Activated T-cell treated with anti-CD3 and anti-CD28 coated beads, Interleukin-2, amount 50 U/mL, for 1 hour (primary cell): ENCODE results near the gene AKR7A2.

Experiments used
- DNase-seq: peaks from one replicate; pipeline ENCODE4 v3.0.0-alpha.2; 2020

The AKR7A2 gene

GRCh38 chr1:19311931-19312781 lies at the start of gene AKR7A2, which contains the start of gene SLC66A1:
Gene AKR7A2, minus strand, starts transcription at chr1:19312144. Its CDS starts 20 bp downstream, at chr1:19312124.
Gene SLC66A1, plus strand, starts transcription at chr1:19312326. Its CDS starts 5,352 bp downstream, at chr1:19317678.
- peak; percentile 94 for DNase-seq

- DNase-seq, result no peak
These were observed 49.1 kb upstream of the AKR7A2 start for GRCh38 chr1:19360843-19361610.

- DNase-seq, result no peak
These were observed 48.5 kb upstream of the AKR7A2 start for GRCh38 chr1:19360432-19360831.

GRCh38 chr1:19360016-19360415 lies 48.1 kb upstream of the AKR7A2 start:
- no peak for DNase-seq

- no peak for DNase-seq
These were observed 47.4 kb upstream of the AKR7A2 start for GRCh38 chr1:19359357-19359756.

- DNase-seq, result no peak
These were observed 46.8 kb upstream of the AKR7A2 start for GRCh38 chr1:19358710-19359109.

GRCh38 chr1:19357299-19357986 lies 45.5 kb upstream of the AKR7A2 start:
- DNase-seq, result no peak

GRCh38 chr1:19356266-19356665 lies 44.3 kb upstream of the AKR7A2 start:
- no peak for DNase-seq

- no peak for DNase-seq
These were observed 42.6 kb upstream of the AKR7A2 start for GRCh38 chr1:19354531-19354981.

- DNase-seq, result no peak
These were observed 41.7 kb upstream of the AKR7A2 start for GRCh38 chr1:19353596-19353995.

GRCh38 chr1:19352839-19353238 lies 40.9 kb upstream of the AKR7A2 start:
- DNase-seq, result no peak

- no peak for DNase-seq
These were observed 39.9 kb upstream of the AKR7A2 start for GRCh38 chr1:19351873-19352272.

- no peak for DNase-seq
These were observed 38.6 kb upstream of the AKR7A2 start for GRCh38 chr1:19350566-19350965.

GRCh38 chr1:19349999-19350398 lies 38.1 kb upstream of the AKR7A2 start:
- no peak for DNase-seq

GRCh38 chr1:19348441-19349198 lies 36.7 kb upstream of the AKR7A2 start:
- DNase-seq, result no peak

GRCh38 chr1:19347533-19348172 lies 35.7 kb upstream of the AKR7A2 start:
- no peak for DNase-seq

GRCh38 chr1:19346026-19346425 lies 34.1 kb upstream of the AKR7A2 start:
- DNase-seq, result no peak

GRCh38 chr1:19345391-19345790 lies 33.4 kb upstream of the AKR7A2 start:
- no peak for DNase-seq

GRCh38 chr1:19344831-19345230 lies 32.9 kb upstream of the AKR7A2 start:
- no peak for DNase-seq

GRCh38 chr1:19344372-19344810 lies 32.4 kb upstream of the AKR7A2 start:
- peak; percentile 59 for DNase-seq

- no peak for DNase-seq
These were observed 31.8 kb upstream of the AKR7A2 start for GRCh38 chr1:19343617-19344350.
